Esophagus muscularis mucosa (tissue), 3 donors: ENCODE results near the gene NR0B2.
"Not testable (repeated sequence)": the region's sequence is repeated elsewhere in the genome, so short reads cannot be mapped to it uniquely, and the experiment has no call there.

ENCODE experiments used
- CTCF ChIP-seq, 3 experiments: fragments of 200-600 bp in 2 of 3; fragments of 450-650 bp in 1 of 3; sonication (generic) in 2 of 3; IDR thresholded peaks; one replicate each; pipeline ENCODE4 v1.5.1; 2017 to 2019; ENCODE audit warnings: antibody characterized with exemption in 3 of 3, mild to moderate bottlenecking in 2 of 3, moderate library complexity in 1 of 3
- POLR2A ChIP-seq: fragments of 450-650 bp; IDR thresholded peaks from one replicate; pipeline ENCODE4 v1.6.1; 2017; ENCODE audit warnings: antibody characterized with exemption, moderate library complexity, mild to moderate bottlenecking, low read depth
- POLR2AphosphoS5 ChIP-seq, 2 donors: sonication (generic); formaldehyde crosslinking; IDR thresholded peaks; one replicate each; pipeline ENCODE4 v1.6.1; 2017; ENCODE audit warnings: antibody characterized with exemption in 2 of 2

- not testable (repeated sequence) for TF ChIP-seq POLR2A; CTCF (IDR thresholded peaks at IDR 0.05); POLR2AphosphoS5 (IDR thresholded peaks at IDR 0.05)
These were observed 32.2 kb downstream of the NR0B2 start for GRCh38 chr1:26881611-26882010.
